HepG2 (cell line): Measurements from ENCODE around the gene NAT9. TPM values are rescaled to one million over a fixed set of nuclear protein-coding genes. Genes with fewer than 3 reads are reported as not detected.

Experiments used
- BCL6 ChIP-seq: IDR thresholded peaks from 2 replicates; pipeline ENCODE4 v1.6.1; 2016; ENCODE audit warnings: missing genetic modification reagents, missing compliant biosample characterization
- IKZF1 ChIP-seq: fragments of 450-650 bp; IDR thresholded peaks from 2 replicates; pipeline ENCODE4 v1.7.1; 2016
- MLLT10 ChIP-seq: sonication (generic); formaldehyde crosslinking; IDR thresholded peaks from 2 replicates; pipeline ENCODE4 v1.4.0; 2020; ENCODE audit warnings: missing genetic modification reagents
- NFRKB ChIP-seq: fragments of 450-650 bp; IDR thresholded peaks from 2 replicates; pipeline ENCODE4 v1.6.1; 2017
- NR1H2 ChIP-seq: sonication (generic); formaldehyde crosslinking; IDR thresholded peaks from 2 replicates; pipeline ENCODE4 v1.8.1; 2022; ENCODE audit warnings: low read depth, missing genetic modification reagents, borderline replicate concordance
- RCOR2 ChIP-seq: IDR thresholded peaks from 2 replicates; pipeline ENCODE4 v1.6.1; 2016; ENCODE audit warnings: missing biosample characterization, missing genetic modification reagents
- SMAD1 ChIP-seq: sonication (generic); formaldehyde crosslinking; IDR thresholded peaks from 2 replicates; pipeline ENCODE4 v1.4.0; 2020; ENCODE audit warnings: missing genetic modification reagents, low read depth, mild to moderate bottlenecking, borderline replicate concordance
- TARDBP ChIP-seq: sonication (generic); formaldehyde crosslinking; IDR thresholded peaks from 2 replicates; pipeline ENCODE4 v1.8.0; 2022; ENCODE audit warnings: mild to moderate bottlenecking, missing genetic modification reagents
- TOE1 ChIP-seq: sonication (generic); formaldehyde crosslinking; IDR thresholded peaks from 2 replicates; pipeline ENCODE4 v1.4.0; 2020; ENCODE audit warnings: mild to moderate bottlenecking, missing genetic modification reagents
- XBP1 ChIP-seq: sonication (generic); formaldehyde crosslinking; IDR thresholded peaks from 2 replicates; pipeline ENCODE4 v1.5.0; 2020; ENCODE audit warnings: missing genetic modification reagents
- ZKSCAN8 ChIP-seq: IDR thresholded peaks from 2 replicates; pipeline ENCODE4 v1.6.1; 2016; ENCODE audit warnings: borderline replicate concordance, missing genetic modification reagents, missing compliant biosample characterization
- ZNF33B ChIP-seq: sonication (generic); formaldehyde crosslinking; IDR thresholded peaks from 2 replicates; pipeline ENCODE4 v1.5.1; 2020; ENCODE audit warnings: mild to moderate bottlenecking, missing genetic modification reagents
- ZNF34 ChIP-seq: sonication (generic); formaldehyde crosslinking; IDR thresholded peaks from 2 replicates; pipeline ENCODE4 v1.4.0; 2020; ENCODE audit warnings: mild to moderate bottlenecking, missing genetic modification reagents, borderline replicate concordance
- ZNF7 ChIP-seq: IDR thresholded peaks from 2 replicates; pipeline ENCODE4 v1.6.1; 2016; ENCODE audit warnings: missing biosample characterization, missing genetic modification reagents
- polyA plus RNA-seq, 8 experiments: library from polyadenylated mRNA; depleted of rRNA in 3 of 8; stranded (reverse) in 7 of 8; unstranded in 1 of 8; fragments of >200 nt; fragmentation: Illumina TruSeq in 4 of 8; extraction: Trizol in 4 of 8; gene quantifications; 2 replicates each; pipeline versions ENCODE4 v1.2.1 to v1.2.3, GENCODE V29; 2011 to 2016; ENCODE audit warnings: low read depth in 4 of 8, missing spikeins in 1 of 8, mixed read lengths in 1 of 8; ENCODE audit not compliant: insufficient read depth in 1 of 8
- total RNA-seq, 5 experiments: library from RNA; depleted of rRNA; stranded (reverse); fragments of >200 nt; fragmentation: Illumina TruSeq; extraction: Trizol; gene quantifications; 2 replicates each; pipeline ENCODE4 v1.2.3, GENCODE V29; 2016; ENCODE audit warnings: low read depth in 1 of 5
- TF ChIP-seq, protein P1 (sequence below): sonication (generic); formaldehyde crosslinking; IDR thresholded peaks from 2 replicates; pipeline ENCODE4 v1.5.0; 2020; ENCODE audit warnings: mild to moderate bottlenecking, missing genetic modification reagents, borderline replicate concordance
- TF ChIP-seq, protein P2 (sequence below): sonication (generic); formaldehyde crosslinking; IDR thresholded peaks from 2 replicates; pipeline ENCODE4 v1.5.0; 2020; ENCODE audit warnings: missing genetic modification reagents
- TF ChIP-seq, protein P3 (sequence below): sonication (generic); formaldehyde crosslinking; IDR thresholded peaks from 2 replicates; pipeline ENCODE4 v1.4.0; 2020; ENCODE audit warnings: low read depth, mild to moderate bottlenecking, missing genetic modification reagents
- TF ChIP-seq, protein P4 (sequence below): sonication (generic); formaldehyde crosslinking; IDR thresholded peaks from 2 replicates; pipeline ENCODE4 v1.4.0; 2020; ENCODE audit warnings: missing genetic modification reagents

NAT9 gene
- total and polyA plus RNA-seq, 2 of the 13 experiments (the other 11 are each of a cell fraction or from before 2014, with no cell fraction given) = 39.7 to 44.2 TPM

DNA sequence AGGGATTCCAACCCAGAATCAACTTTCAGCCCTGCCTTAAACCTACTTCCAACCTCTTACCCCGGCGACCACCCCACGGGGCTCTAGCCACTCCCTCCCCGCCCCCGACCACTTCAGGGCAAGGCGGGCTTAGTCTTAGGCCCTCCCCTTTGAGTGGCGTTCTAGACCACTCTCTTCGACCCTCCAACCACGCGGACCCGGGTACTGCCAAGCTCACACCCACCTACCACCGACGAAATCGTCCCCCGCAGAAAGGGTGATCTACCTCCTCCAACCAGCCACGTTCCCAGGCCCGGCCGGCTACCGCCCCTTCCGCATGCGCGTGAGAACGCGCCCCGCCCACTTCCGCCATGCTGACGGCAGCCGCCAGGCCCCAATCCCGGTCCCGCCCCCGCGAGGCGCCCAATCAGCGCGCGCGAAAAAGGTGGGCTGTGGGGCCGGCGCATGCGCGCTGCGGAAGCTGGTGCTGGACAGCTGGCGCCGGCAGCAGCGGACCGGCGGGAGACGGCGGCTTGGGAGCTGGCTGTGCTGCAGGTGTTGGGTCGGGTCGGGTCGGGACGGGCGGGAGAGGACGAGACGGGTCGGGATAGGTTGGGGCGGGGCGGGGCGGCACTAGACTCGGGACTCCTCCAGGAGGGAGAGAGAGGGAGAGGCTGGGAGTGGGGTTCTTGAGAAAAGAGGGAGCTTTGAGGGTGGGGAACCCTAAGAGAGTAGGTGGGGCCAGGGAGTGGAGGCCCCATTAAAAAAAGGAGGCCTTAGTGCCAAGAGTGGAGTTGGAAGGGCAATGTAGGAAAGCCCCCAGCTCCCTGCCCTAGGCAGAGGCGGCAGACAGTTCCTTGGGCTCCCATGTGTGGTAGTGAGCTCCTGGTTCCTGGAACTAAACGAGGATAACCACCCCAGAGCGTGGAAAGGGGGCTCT lies at the start of gene NAT9 (continued):
- TF ChIP-seq, protein P1, sequence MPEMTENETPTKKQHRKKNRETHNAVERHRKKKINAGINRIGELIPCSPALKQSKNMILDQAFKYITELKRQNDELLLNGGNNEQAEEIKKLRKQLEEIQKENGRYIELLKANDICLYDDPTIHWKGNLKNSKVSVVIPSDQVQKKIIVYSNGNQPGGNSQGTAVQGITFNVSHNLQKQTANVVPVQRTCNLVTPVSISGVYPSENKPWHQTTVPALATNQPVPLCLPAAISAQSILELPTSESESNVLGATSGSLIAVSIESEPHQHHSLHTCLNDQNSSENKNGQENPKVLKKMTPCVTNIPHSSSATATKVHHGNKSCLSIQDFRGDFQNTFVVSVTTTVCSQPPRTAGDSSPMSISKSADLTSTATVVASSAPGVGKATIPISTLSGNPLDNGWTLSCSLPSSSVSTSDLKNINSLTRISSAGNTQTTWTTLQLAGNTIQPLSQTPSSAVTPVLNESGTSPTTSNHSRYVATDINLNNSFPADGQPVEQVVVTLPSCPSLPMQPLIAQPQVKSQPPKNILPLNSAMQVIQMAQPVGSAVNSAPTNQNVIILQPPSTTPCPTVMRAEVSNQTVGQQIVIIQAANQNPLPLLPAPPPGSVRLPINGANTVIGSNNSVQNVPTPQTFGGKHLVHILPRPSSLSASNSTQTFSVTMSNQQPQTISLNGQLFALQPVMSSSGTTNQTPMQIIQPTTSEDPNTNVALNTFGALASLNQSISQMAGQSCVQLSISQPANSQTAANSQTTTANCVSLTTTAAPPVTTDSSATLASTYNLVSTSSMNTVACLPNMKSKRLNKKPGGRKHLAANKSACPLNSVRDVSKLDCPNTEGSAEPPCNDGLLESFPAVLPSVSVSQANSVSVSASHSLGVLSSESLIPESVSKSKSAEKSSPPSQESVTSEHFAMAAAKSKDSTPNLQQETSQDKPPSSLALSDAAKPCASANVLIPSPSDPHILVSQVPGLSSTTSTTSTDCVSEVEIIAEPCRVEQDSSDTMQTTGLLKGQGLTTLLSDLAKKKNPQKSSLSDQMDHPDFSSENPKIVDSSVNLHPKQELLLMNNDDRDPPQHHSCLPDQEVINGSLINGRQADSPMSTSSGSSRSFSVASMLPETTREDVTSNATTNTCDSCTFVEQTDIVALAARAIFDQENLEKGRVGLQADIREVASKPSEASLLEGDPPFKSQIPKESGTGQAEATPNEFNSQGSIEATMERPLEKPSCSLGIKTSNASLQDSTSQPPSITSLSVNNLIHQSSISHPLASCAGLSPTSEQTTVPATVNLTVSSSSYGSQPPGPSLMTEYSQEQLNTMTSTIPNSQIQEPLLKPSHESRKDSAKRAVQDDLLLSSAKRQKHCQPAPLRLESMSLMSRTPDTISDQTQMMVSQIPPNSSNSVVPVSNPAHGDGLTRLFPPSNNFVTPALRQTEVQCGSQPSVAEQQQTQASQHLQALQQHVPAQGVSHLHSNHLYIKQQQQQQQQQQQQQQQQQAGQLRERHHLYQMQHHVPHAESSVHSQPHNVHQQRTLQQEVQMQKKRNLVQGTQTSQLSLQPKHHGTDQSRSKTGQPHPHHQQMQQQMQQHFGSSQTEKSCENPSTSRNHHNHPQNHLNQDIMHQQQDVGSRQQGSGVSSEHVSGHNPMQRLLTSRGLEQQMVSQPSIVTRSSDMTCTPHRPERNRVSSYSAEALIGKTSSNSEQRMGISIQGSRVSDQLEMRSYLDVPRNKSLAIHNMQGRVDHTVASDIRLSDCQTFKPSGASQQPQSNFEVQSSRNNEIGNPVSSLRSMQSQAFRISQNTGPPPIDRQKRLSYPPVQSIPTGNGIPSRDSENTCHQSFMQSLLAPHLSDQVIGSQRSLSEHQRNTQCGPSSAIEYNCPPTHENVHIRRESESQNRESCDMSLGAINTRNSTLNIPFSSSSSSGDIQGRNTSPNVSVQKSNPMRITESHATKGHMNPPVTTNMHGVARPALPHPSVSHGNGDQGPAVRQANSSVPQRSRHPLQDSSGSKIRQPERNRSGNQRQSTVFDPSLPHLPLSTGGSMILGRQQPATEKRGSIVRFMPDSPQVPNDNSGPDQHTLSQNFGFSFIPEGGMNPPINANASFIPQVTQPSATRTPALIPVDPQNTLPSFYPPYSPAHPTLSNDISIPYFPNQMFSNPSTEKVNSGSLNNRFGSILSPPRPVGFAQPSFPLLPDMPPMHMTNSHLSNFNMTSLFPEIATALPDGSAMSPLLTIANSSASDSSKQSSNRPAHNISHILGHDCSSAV (CRISPR knock-in tag) = no peak
- TF ChIP-seq NR1H2 = no peak
- peak; percentile 7; the same call in 1 of the 2 replicates for TF ChIP-seq BCL6 (CRISPR knock-in tag)
- TF ChIP-seq, protein P2, sequence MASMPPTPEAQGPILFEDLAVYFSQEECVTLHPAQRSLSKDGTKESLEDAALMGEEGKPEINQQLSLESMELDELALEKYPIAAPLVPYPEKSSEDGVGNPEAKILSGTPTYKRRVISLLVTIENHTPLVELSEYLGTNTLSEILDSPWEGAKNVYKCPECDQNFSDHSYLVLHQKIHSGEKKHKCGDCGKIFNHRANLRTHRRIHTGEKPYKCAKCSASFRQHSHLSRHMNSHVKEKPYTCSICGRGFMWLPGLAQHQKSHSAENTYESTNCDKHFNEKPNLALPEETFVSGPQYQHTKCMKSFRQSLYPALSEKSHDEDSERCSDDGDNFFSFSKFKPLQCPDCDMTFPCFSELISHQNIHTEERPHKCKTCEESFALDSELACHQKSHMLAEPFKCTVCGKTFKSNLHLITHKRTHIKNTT (CRISPR knock-in tag) = no peak
- no peak for TF ChIP-seq MLLT10 (CRISPR knock-in tag)
- no peak for TF ChIP-seq IKZF1
- TF ChIP-seq, protein P3, sequence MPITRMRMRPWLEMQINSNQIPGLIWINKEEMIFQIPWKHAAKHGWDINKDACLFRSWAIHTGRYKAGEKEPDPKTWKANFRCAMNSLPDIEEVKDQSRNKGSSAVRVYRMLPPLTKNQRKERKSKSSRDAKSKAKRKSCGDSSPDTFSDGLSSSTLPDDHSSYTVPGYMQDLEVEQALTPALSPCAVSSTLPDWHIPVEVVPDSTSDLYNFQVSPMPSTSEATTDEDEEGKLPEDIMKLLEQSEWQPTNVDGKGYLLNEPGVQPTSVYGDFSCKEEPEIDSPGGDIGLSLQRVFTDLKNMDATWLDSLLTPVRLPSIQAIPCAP (CRISPR knock-in tag) = no peak
- no peak for TF ChIP-seq ZNF33B (CRISPR knock-in tag)
- no peak; the same call in 1 of the 2 replicates for TF ChIP-seq TARDBP (CRISPR knock-in tag)
- TF ChIP-seq ZNF34 (CRISPR knock-in tag) = no peak
- no peak for TF ChIP-seq ZNF7 (CRISPR knock-in tag)
- TF ChIP-seq TOE1 (CRISPR knock-in tag) = peak; percentile 52; the same call in 1 of the 2 replicates
- no peak for TF ChIP-seq NFRKB
- no peak for TF ChIP-seq RCOR2 (CRISPR knock-in tag)
- no peak for TF ChIP-seq XBP1 (CRISPR knock-in tag)
- peak; percentile 68; the same call in 1 of the 2 replicates for TF ChIP-seq ZKSCAN8 (CRISPR knock-in tag)
- TF ChIP-seq, protein P4, sequence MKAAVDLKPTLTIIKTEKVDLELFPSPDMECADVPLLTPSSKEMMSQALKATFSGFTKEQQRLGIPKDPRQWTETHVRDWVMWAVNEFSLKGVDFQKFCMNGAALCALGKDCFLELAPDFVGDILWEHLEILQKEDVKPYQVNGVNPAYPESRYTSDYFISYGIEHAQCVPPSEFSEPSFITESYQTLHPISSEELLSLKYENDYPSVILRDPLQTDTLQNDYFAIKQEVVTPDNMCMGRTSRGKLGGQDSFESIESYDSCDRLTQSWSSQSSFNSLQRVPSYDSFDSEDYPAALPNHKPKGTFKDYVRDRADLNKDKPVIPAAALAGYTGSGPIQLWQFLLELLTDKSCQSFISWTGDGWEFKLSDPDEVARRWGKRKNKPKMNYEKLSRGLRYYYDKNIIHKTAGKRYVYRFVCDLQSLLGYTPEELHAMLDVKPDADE (CRISPR knock-in tag) = no peak
- 0 out of 2 replicates have a peak, but pooled peaks have one; percentile 10 for TF ChIP-seq SMAD1
